AG09319 (cell line): ENCODE data around the gene CLK2.
"Not testable (repeated sequence)": the region's sequence is repeated elsewhere in the genome, so short reads cannot be mapped to it uniquely, and the experiment has no call there.

Experiments used
- DNase-seq: peaks from one replicate; pipeline ENCODE4 v3.0.0-alpha.2; 2010; ENCODE audit warnings: low read depth; ENCODE audit errors: extremely low read depth
- CTCF ChIP-seq: IDR thresholded peaks from 2 replicates; pipeline ENCODE4 v1.5.1; 2011; ENCODE audit warnings: low read depth, mild to moderate bottlenecking, inconsistent platforms, low read length, moderate library complexity

Gene CLK2

GRCh38 chr1:155244368-155245162 is 28.7 kb downstream of the CLK2 start:
- TF ChIP-seq CTCF, result peak; percentile 11
- DNase-seq, result peak; percentile 99

DNA sequence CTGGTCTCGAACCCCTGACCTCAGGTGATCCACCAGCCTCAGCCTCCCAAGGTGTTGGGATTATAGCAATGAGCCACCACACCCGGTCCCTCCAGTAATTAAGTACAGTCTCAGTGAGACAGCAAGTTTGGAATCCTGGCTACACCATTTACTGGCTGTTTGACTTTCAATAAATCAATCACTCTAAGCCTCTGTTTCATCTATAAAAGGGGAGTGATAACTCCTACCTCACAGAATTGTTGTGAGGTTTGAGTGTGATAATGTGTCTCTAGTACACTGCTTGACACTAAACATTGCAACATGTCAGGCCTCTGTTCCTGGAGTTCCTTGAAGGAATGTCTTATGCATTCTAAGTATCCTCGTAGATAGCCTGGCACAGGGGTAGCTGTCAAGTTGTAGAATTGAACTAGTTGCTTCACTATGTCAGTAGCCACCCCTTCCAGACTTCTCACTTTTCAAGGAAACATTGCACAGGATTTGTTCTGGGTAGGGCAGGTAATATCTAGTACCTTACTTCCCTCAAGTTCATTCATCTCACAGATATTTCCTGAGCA is 30.4 kb downstream of the CLK2 start:
- TF ChIP-seq CTCF, result no peak
- no peak for DNase-seq

- TF ChIP-seq CTCF, result no peak
- no peak for DNase-seq
These were observed 31.5 kb downstream of the CLK2 start for GRCh38 chr1:155241841-155242264.

- TF ChIP-seq CTCF, result no peak
- DNase-seq, result no peak
These were observed 32.1 kb downstream of the CLK2 start for GRCh38 chr1:155241069-155241679.

GRCh38 chr1:155236451-155236850 is 36.9 kb downstream of the CLK2 start:
- DNase-seq, result no peak
- no peak for TF ChIP-seq CTCF

DNA sequence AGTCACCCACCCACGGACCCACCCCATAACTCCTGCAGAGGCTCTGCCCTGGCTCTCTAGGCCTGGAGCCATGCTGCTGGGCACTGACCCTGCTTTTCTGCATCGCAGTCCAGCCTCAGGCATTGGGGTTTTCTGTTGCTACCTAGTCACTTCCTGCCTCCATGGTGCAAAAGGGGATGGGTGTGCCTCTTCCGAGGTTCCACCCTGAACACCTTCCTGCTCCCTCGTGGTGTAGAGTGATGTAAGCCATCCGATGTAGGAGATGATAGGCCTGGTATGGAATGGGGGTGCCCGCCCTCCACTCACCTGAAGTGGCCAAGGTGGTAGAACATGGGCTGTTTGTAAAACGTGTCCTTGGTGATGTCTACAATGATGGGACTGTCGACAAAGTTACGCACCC is 37.9 kb downstream of the CLK2 start:
- not testable (repeated sequence) for DNase-seq

DNA sequence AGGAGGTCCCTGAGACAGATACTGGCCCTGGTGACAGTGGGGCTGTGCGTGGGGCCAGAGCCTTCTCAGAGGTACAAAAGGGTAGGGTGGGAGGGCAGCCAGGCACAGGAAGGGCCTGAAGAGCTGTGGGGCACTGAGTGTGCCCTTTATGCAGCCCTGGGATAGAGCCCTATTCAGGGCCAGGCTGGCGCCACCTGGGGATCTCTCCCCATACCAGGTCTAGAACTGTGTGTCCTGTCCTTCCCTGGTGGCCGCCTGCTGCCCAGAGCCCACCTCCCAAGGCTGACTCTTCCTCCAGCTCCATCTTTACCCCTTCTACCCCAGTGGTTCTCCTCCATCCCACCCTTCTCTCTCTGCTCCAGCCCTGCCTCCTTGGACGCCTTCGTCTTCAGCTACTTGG is 39.8 kb downstream of the CLK2 start:
- not testable (repeated sequence) for DNase-seq

DNA sequence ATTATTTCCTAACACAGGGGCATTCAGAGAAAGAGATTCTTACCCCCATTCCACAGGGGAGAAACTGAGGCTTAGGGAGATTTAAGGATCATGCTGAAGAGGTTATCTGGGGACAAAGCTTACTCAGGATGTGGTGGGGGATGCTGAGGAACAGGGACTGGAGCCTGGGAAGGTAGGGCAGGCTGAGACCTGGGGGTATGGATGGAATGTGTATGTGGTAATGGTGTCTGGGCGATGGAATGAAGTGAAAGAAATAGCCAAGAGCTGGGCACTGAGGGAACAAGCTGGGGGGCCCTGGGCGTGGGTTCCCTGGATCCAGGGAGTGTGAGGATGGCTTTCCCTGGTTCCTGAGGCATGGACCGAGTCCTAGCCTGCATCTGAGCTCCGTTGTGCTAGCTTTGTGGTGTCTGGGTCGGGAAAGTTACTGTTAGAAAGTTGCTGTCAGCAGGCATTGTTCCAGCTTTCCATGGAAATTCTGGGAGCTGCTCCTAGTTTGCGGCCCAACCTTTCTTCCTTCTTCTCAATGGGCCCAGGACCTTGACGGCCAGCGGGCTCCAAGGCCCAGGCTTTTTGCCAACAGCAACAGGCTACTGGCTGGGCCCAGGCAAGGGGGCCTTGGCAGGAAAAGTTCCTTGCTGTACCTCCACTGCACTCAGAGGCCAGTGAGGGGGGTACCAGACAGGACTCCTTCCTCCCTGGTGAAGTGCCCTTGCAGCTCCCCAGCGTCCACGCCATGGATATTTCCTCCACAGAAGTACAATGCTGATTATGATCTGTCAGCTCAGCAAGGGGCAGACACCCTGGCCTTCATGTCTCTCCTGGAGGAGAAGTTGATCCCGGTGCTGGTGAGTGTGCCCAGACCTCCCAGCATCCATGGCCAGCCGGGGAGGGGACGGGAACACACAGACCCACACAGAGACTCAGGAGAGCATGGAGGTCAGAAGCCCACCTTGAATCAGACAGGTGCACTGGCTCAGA is 41.0 kb downstream of the CLK2 start:
- not testable (repeated sequence) for DNase-seq

- DNase-seq, result not testable (repeated sequence)
These were observed 42.0 kb downstream of the CLK2 start for GRCh38 chr1:155231302-155231701.
